HG03521 (cell line): Measurements from ENCODE around the gene OR8J3.
"Not testable (repeated sequence)": the region's sequence is repeated elsewhere in the genome, so short reads cannot be mapped to it uniquely, and the experiment has no call there.

Experiments used
- ATAC-seq: cut with Tn5 transposase; IDR thresholded peaks from one replicate; pipeline ENCODE4 v1.9.1; 2021; ENCODE audit warnings: mild to moderate bottlenecking, moderate library complexity; ENCODE audit not compliant: unreplicated experiment

The OR8J3 gene, protein sequence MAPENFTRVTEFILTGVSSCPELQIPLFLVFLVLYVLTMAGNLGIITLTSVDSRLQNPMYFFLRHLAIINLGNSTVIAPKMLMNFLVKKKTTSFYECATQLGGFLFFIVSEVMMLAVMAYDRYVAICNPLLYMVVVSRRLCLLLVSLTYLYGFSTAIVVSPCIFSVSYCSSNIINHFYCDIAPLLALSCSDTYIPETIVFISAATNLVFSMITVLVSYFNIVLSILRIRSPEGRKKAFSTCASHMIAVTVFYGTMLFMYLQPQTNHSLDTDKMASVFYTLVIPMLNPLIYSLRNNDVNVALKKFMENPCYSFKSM

DNA sequence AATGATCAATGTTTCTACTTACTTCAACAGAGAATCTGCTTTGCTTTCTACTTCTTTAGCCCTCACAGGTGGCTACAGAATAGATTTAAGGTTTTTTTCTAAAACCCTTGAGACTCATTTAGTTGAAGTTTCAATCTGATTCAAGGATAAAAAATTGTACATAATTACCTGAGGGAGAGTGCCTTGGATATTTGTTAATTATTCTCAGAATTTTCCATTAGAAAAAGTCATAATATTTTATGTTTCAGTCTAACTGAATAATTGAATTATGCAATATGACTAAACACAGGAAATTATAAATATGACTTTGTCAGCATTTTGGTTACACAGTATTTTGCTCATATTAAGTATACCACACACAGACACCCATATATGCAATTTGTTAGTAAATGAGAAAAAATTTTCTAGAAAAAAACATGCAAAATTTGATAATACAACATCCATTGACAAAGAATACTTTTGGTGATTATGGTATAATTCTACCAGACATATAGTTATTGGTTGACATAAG, at the start of gene OR8J3:
Gene OR8J3 (minus strand): TSS at position 51 of the 511 bp plus-strand sequence. CDS start 2,483 bp downstream, outside the sequence.
- no peak for ATAC-seq

DNA sequence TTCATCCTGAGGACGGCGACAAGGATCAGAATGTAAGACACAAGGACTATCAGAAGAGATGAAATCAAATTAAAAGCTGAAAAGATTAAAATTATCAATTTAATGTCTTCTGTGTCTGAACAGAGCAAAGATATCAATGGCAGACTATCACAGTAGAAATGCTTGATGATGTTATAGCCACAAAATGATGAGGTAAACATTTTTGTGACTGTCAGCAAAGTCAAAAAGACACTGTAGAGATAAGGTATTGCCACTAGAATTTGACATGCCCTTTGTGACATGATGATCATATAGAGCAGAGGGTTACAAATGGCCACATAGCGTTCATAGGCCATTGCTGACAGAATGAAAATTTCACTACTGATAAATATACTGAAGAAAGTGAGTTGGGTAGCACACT, 48.6 kb upstream of the OR8J3 start:
- ATAC-seq, result no peak

DNA sequence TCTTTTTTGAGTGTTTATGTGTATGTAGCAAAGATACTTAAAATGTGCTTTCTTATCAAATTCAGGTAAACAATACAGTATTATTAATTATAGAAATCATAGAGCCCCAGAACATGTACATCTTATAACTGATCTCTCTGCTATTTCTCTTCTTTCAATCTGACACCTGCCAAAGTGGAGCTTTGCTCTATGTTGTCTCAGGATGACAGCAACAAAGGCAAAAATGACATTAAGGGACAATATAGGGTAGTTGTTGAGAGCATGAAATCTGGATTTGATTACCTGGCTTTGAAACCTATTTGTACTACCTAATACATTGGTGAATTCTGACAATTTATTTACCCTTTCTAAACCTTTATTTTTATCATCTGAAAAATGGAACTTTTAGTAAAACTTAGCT, 43.5 kb upstream of the OR8J3 start:
- no peak for ATAC-seq

DNA sequence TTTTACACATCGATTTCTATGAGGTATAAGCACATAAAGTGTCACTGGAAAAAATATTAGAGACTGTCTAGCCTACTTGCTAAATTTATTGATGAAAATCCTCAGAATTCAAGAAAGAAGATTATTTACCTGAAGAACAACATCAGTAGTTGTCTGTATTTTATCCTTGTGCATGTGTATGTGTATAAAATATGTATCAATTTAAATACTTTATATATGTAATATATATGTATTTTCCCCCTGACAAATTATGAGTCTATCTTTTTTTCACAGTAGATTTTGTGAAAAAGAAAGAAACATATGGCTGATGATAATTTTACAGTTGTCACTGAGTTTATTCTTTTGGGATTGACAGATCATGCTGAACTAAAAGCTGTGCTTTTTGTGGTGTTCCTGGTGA, 36.3 kb upstream of the OR8J3 start, which contains the start of gene OR5J2:
Gene OR5J2 (plus strand): TSS at position 301 of the 400 bp plus-strand sequence. CDS start 0 bp downstream, at position 301.
- ATAC-seq, result no peak

DNA sequence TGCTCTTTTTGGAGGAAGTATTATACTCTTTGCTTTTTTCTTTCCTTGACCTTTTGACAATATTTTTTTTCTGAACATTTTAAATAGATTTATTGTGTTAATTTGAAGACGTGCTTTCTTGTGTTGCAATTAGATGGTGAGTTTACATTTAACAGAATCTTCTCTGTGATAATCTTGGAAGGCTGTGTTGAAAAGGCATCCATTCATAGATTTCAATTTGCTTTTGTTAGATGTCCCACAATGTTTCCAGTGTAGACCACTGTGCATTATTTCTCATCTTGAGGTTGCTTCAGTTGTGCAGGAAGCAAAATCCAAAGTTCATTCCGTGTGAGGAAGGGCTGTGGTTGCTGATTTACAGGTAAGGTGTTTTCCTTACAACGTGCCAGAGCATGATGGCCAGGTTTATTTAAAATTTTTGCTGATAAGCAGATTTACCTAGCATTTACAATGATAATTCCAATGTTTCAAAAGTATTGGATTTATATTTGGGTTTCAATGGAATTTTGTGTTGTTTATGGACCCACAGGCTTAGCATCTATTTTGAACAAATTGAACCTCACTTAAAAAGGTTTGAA, 32.3 kb upstream of the OR8J3 start:
- no peak for ATAC-seq

DNA sequence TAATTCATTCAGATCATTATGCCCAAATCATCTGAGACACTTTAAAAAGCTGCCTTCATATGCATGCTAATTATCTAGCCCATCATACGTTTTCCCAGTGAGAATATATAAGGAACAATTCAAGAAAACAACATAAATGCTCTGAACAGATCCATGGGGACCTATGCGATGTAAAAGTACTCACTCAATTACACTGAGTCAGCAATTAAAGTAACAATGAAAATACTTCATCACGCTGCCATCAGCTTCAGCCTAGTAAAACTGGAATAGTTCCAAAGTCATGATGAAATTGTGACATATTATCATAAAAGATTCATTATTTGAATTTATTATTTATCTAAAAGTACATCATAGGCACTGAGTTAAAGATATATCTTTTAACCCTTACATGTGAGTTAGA, 23.8 kb upstream of the OR8J3 start:
- no peak for ATAC-seq

DNA sequence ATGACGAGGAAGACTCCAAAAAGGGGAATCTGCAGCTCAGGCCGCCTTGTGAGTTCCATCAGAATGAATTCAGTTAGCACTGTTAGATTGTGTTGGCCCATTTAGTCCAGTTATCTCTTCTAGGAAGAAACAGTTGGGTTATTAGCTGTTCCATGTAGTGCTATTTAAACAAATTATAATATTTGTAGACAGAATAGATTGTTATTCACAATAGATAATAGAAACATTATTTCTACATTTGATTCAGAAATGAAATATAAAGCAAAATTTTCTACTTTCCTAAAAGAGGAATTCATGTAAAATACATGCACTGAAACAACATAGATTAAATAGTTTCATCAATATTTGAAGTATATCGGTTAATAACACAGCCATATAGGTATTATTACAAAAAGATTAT, 20.2 kb upstream of the OR8J3 start, which contains the start of gene OR8K5:
Gene OR8K5 (minus strand): TSS at position 101 of the 400 bp plus-strand sequence. CDS start 0 bp downstream, at position 101.
- ATAC-seq, result no peak

DNA sequence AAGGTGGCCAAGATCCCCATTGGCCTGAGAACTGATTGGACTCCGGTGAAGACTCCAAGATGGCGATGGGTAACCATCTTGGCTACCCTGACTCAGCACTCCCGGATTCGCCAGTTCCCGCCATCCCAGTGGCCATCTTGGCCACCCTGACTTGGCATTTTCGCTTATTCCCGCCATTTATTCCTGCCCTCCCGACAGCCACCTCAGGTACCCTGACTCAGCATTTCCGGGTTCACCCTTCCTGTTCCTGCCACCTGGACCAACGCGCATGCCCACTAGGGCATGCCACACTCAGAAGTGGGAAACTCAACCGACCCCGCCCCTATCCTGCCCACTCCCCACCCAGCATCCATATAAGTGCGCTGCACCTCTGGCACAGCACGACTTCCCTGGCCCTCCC, 12.3 kb upstream of the OR8J3 start:
- ATAC-seq, result no peak

DNA sequence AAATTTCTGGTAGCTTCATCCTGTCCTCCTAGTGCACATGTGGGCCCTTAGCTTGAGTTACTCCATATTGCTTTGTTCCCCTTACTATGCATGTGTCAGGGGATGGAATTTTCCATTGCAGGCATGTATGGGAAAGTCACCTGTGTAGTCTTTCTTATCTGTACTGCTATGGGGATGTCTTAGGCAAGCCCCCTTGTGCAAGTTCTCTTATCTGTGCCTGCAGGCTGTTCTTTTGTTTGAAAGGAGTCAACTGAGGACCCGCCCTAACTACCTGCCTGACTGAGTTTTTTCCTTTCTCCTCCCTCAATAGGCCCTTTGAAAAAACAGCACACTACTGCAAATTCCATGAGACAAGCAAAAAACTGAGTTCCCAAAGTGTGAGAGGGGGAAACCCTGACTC, 11.4 kb upstream of the OR8J3 start:
- no peak for ATAC-seq

DNA sequence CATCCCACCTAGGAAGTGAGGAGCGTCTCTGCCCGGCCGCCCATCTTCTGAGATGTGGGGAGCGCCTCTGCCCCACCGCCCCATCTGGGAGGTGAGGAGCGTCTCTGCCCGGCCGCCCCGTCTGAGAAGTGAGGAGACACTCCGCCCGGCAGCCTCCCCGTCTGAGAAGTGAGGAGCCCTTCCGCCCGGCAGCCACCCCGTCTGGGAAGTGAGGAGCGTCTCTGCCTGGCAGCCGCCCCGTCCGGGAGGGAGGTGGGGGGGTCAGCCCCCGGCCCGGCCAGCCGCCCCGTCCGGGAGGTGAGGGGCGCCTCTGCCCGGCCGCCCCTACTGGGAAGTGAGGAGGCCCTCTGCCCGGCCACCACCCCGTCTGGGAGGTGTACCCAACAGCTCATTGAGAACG, 3.7 kb upstream of the OR8J3 start:
- ATAC-seq, result not testable (repeated sequence)

DNA sequence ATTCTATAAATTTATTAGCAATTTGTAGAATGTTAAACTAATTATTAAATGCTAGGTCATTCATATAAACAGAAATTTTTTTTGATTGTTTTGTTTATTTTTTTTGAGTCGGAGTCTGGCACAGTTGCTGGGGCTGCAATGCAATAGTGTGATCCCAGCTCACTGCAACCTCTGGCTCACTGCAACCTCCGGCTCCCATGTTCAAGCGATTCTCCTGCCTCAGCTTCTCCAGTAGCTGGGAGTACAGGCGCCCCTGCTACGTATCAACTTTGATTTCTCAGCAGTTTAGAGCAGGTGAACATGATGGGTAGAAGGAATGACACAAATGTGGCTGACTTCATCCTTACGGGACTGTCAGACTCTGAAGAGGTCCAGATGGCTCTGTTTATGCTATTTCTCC, 17.9 kb downstream of the OR8J3 start, which contains the start of gene OR8H3:
Gene OR8H3 (plus strand): TSS at position 301 of the 400 bp plus-strand sequence. CDS start 0 bp downstream, at position 301.
- ATAC-seq, result no peak

DNA sequence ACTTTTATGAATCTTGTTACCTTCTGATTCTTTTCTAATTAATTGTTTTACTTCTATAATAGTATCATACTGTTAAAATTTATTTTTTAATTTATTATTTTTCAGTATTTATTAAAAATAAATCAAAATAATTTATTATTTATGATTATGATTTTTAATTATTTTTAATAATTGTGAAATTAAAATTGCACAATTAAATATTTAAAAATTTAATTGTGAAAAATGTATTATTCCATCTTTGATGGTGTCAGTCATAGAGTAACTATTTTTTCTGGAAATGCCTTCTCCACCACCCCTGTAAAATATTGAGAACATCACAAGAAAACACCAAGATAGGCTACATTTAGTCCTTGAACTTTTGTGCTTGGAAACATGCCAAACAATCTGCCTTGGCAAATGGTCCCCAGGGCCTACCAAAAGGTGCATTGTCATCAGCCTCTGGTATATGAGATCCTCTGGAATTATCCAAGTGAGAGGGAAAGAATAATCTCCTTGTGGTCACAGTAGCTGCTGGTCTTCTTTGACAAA, 36.7 kb downstream of the OR8J3 start, which contains the start of gene OR8H2:
Gene OR8H2 (plus strand): TSS at position 478 of the 528 bp plus-strand sequence. CDS start 1,356 bp downstream, outside the sequence.
- ATAC-seq, result no peak

DNA sequence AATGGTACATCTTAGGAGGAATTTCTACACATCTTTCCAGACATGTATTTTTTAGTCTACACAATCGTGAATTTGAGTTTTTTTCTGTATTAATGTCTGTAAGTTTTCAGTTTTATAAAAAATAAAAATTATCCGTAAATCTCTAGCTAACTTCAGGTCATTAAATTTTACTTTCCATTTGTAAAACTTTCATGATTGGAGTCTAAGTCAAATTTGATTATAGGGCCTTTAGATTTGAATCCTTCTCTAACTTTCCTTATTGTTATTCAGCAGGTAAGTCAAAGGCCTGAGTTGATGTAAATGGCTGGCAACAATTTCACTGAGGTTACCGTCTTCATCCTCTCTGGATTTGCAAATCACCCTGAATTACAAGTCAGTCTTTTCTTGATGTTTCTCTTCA, 47.0 kb downstream of the OR8J3 start, which contains the start of gene OR8I2:
Gene OR8I2 (plus strand): TSS at position 301 of the 400 bp plus-strand sequence. CDS start 0 bp downstream, at position 301.
- no peak for ATAC-seq

DNA sequence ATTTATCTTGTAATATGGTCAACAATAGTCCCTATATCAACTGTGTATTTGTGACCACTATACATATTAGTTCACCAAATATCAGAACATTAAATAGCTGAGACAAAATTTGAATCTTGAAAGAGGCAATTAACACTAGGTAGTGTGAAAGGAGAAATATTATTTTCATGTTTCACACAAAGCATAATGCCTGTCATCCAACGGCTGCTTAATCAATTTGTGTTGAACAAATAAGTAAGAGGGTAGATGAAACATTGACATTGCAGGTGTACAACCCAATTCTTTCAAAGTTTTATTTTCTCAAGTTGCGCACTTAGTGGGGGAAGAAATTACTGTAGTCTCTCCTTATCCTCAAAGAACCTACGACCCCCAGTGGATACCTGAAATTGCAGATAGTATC, 50.3 kb downstream of the OR8J3 start:
- no peak for ATAC-seq
